Left lung (tissue), 14 donors: ENCODE measurements around the gene RHOC. TPM values are rescaled to one million over a fixed set of nuclear protein-coding genes. Genes with fewer than 3 reads are reported as not detected.

Source experiments
- ATAC-seq: fragments of 200-7000 bp; cut with Tn5 transposase; one replicate; pipeline ENCODE4 v1.9.1; 2020; ENCODE audit warnings: moderate library complexity
- DNase-seq, 4 donors: peaks; one replicate each; pipeline ENCODE4 v3.0.0-alpha.2; 2013 to 2020
- H3K27ac ChIP-seq, 2 donors: fragments of 200-600 bp; sonication (generic) in 1 of 2; one replicate each; pipeline versions ENCODE4 v1.5.0 to v1.8.0; 2020 to 2021
- H3K27me3 ChIP-seq, 2 donors: fragments of 200-600 bp; sonication (generic) in 1 of 2; one replicate each; pipeline versions ENCODE4 v1.5.0 to v1.8.0; 2020 to 2021
- H3K36me3 ChIP-seq, 2 donors: fragments of 200-600 bp; sonication (generic) in 1 of 2; one replicate each; pipeline versions ENCODE4 v1.5.0 to v1.8.0; 2020 to 2021
- H3K4me1 ChIP-seq, 2 donors: fragments of 200-600 bp; one replicate each; pipeline ENCODE4 v1.8.0; 2021
- H3K4me3 ChIP-seq, 2 donors: fragments of 200-600 bp; sonication (generic) in 1 of 2; one replicate each; pipeline versions ENCODE4 v1.5.0 to v1.8.0; 2020 to 2021; ENCODE audit warnings: mild to moderate bottlenecking in 1 of 2
- H3K9me3 ChIP-seq, 2 donors: fragments of 200-600 bp; sonication (generic) in 1 of 2; one replicate each; pipeline versions ENCODE4 v1.5.0 to v1.8.0; 2020 to 2021
- CTCF ChIP-seq, 2 donors: fragments of 200-600 bp; sonication (generic) in 1 of 2; IDR thresholded peaks; one replicate each; pipeline versions ENCODE4 v1.5.0 to v1.8.0; 2021; ENCODE audit warnings: antibody characterized with exemption in 2 of 2
- intact Hi-C, 2 donors: fragments of 100-400 bp; cut with DNase I; formaldehyde crosslinking; loops; one replicate each; pipeline versions ENCODE4 v1.11.2 to v1.14.2; 2022
- long read RNA-seq, 12 donors: library from polyadenylated mRNA in 2 of 12; unstranded in 2 of 12; transcript quantifications; one replicate each; pipeline ENCODE4 v2.0.0 and lab custom pipeline, GENCODE V29; 2019 to 2026
- polyA plus RNA-seq, 6 donors: library from polyadenylated mRNA; unstranded; fragments of 120-200 nt; gene quantifications; one replicate each; pipeline ENCODE4 v1.2.1, GENCODE V29; 2013; ENCODE audit not compliant: insufficient read length in 6 of 6
- total RNA-seq, 2 donors: library from RNA; stranded (reverse); fragmentation: NEBNext Ultra II Directional; extraction: Animal tissue kit (Norgen Biotek cat#: 25700); gene quantifications; one replicate each; pipeline ENCODE4 v1.2.1, GENCODE V29; 2021
- donor health status: DM: no; HTN: yes; CAD: no.
- donor health status: DM: no; HTN: no; CAD: no.

RHOC gene
- total RNA-seq (100 to 1,000 TPM; 195 to 197 TPM), polyA plus RNA-seq (100 to 1,000 TPM; 204 to 259 (median 210) TPM)
- long read RNA-seq, donor 1, transcript RHOC-202 (6 exons, 1,418 nt): minor isoform, 39 of 166 reads
- long read RNA-seq, donor 1, transcript RHOC-208 (5 exons, 1,355 nt): major isoform, 72 of 166 reads
- long read RNA-seq, donor 1, partial matches to known transcripts: 50 of 166 reads
- long read RNA-seq, donor 1, other reads (novel, unspliced or antisense): 0 of 166 reads
- long read RNA-seq, donor 2, transcript RHOC-208 (5 exons, 1,355 nt): major isoform, 35 of 119 reads
- long read RNA-seq, donor 2, transcript RHOC-202 (6 exons, 1,418 nt): minor isoform, 31 of 119 reads
- long read RNA-seq, donor 2, partial matches to known transcripts: 50 of 119 reads
- long read RNA-seq, donor 2, other reads (novel, unspliced or antisense): 0 of 119 reads
- long read RNA-seq, donor 3, transcript RHOC-208 (5 exons, 1,355 nt): major isoform, 47 of 125 reads
- long read RNA-seq, donor 3, transcript RHOC-202 (6 exons, 1,418 nt): minor isoform, 38 of 125 reads
- long read RNA-seq, donor 3, partial matches to known transcripts: 39 of 125 reads
- long read RNA-seq, donor 3, other reads (novel, unspliced or antisense): 0 of 125 reads
- long read RNA-seq, donor 4, transcript RHOC-202 (6 exons, 1,418 nt): major isoform, 169 of 385 reads
- long read RNA-seq, donor 4, transcript RHOC-208 (5 exons, 1,355 nt): minor isoform, 140 of 385 reads
- long read RNA-seq, donor 4, partial matches to known transcripts: 66 of 385 reads
- long read RNA-seq, donor 4, other reads (novel, unspliced or antisense): 5 of 385 reads
- long read RNA-seq, donor 5, transcript RHOC-208 (5 exons, 1,355 nt): minor isoform, 33 of 111 reads
- long read RNA-seq, donor 5, transcript RHOC-202 (6 exons, 1,418 nt): major isoform, 41 of 111 reads
- long read RNA-seq, donor 5, partial matches to known transcripts: 35 of 111 reads
- long read RNA-seq, donor 5, other reads (novel, unspliced or antisense): 0 of 111 reads
- long read RNA-seq, donor 6, transcript RHOC-208 (5 exons, 1,355 nt): major isoform, 64 of 168 reads
- long read RNA-seq, donor 6, transcript RHOC-202 (6 exons, 1,418 nt): minor isoform, 52 of 168 reads
- long read RNA-seq, donor 6, partial matches to known transcripts: 48 of 168 reads
- long read RNA-seq, donor 6, other reads (novel, unspliced or antisense): 0 of 168 reads
- long read RNA-seq, donor 7, transcript RHOC-208 (5 exons, 1,355 nt): major isoform, 27 of 76 reads
- long read RNA-seq, donor 7, transcript RHOC-202 (6 exons, 1,418 nt): minor isoform, 24 of 76 reads
- long read RNA-seq, donor 7, partial matches to known transcripts: 21 of 76 reads
- long read RNA-seq, donor 7, other reads (novel, unspliced or antisense): 0 of 76 reads
- long read RNA-seq, donor 8, transcript RHOC-202 (6 exons, 1,418 nt): minor isoform, 31 of 91 reads
- long read RNA-seq, donor 8, transcript RHOC-208 (5 exons, 1,355 nt): major isoform, 38 of 91 reads
- long read RNA-seq, donor 8, partial matches to known transcripts: 20 of 91 reads
- long read RNA-seq, donor 8, other reads (novel, unspliced or antisense): 0 of 91 reads
- long read RNA-seq, donor 9, partial matches to known transcripts: 0 of 1 reads
- long read RNA-seq, donor 9, other reads (novel, unspliced or antisense): 0 of 1 reads
- long read RNA-seq, donor 10, transcript RHOC-202 (6 exons, 1,418 nt): minor isoform, 252 of 667 reads
- long read RNA-seq, donor 10, transcript RHOC-206 (6 exons, 888 nt): minor isoform, 7 of 667 reads
- long read RNA-seq, donor 10, transcript RHOC-208 (5 exons, 1,355 nt): major isoform, 298 of 667 reads
- long read RNA-seq, donor 10, partial matches to known transcripts: 85 of 667 reads
- long read RNA-seq, donor 10, other reads (novel, unspliced or antisense): 18 of 667 reads
- long read RNA-seq, donor 11, transcript RHOC-208 (5 exons, 1,355 nt): major isoform, 41 of 121 reads
- long read RNA-seq, donor 11, transcript RHOC-202 (6 exons, 1,418 nt): minor isoform, 31 of 121 reads
- long read RNA-seq, donor 11, partial matches to known transcripts: 48 of 121 reads
- long read RNA-seq, donor 11, other reads (novel, unspliced or antisense): 0 of 121 reads
- long read RNA-seq, donor 12, transcript RHOC-208 (5 exons, 1,355 nt): major isoform, 36 of 97 reads
- long read RNA-seq, donor 12, transcript RHOC-202 (6 exons, 1,418 nt): minor isoform, 32 of 97 reads
- long read RNA-seq, donor 12, partial matches to known transcripts: 27 of 97 reads
- long read RNA-seq, donor 12, other reads (novel, unspliced or antisense): 0 of 97 reads

- ATAC-seq: peak; percentile 86
- Histone ChIP-seq H3K9me3 (no peaks in the 10 kb centered on the region), H3K36me3 (peaks cover 0 to 16% of the 10 kb centered on the region in 2 donors), H3K27ac (peak within 1 kb of the TSS; percentile 87 to 93), H3K27me3 (peaks cover 0 to 26% of the 10 kb centered on the region in 2 donors), H3K4me3 (peak within 1 kb of the TSS; percentile 91 to 96), H3K4me1 (peaks cover 30 to 50% of the 10 kb centered on the region in 2 donors)
- no peak for TF ChIP-seq CTCF (IDR thresholded peaks at IDR 0.05)
- intact Hi-C loops: loop anchor here in 1 of 2 donors (10.0 kb wide), 2 partner anchors 82 to 312 kb away; partner anchors contain the start of gene CTTNBP2NL
- DNase-seq: peak in 3 of 4 donors; percentile 70 to 93 (median 76)
Measured at GRCh38 chr1:112706505-112707220, at the start of gene RHOC. Gene RHOC, minus strand, starts transcription at chr1:112707127. Its CDS starts 3,328 bp downstream, at chr1:112703799.

- ATAC-seq: no peak
- Histone ChIP-seq H3K36me3 (no peaks in the 10 kb centered on the region), H3K9me3 (no peaks in the 10 kb centered on the region), H3K27me3 (peaks cover 0 to 20% of the 10 kb centered on the region in 2 donors), H3K4me3 (no peak overlapping the region), H3K4me1 (no peaks in the 10 kb centered on the region), H3K27ac (no peak overlapping the region)
- no peak for DNase-seq
- TF ChIP-seq CTCF (IDR thresholded peaks at IDR 0.05): no peak
- intact Hi-C loops: no loop called here
Measured at GRCh38 chr1:112754116-112754628, 47.2 kb upstream of the RHOC start.

- H3K4me3 ChIP-seq: no peak overlapping the region
- no peak overlapping the region for H3K27ac ChIP-seq
- peaks cover 25 to 57% of the 10 kb centered on the region in 2 donors for H3K27me3 ChIP-seq
- DNase-seq: no peak
- ATAC-seq: no peak
- intact Hi-C loops: no loop called here
- H3K36me3 ChIP-seq: no peaks in the 10 kb centered on the region
- TF ChIP-seq CTCF (IDR thresholded peaks at IDR 0.05): no peak
- peaks cover 5 to 7% of the 10 kb centered on the region in 2 donors for H3K4me1 ChIP-seq
- no peaks in the 10 kb centered on the region for H3K9me3 ChIP-seq
Measured at GRCh38 chr1:112748396-112748795, 41.5 kb upstream of the RHOC start.
